CD4-positive, alpha-beta memory T cell (primary cell): ENCODE data around the gene MFAP2. TPM values are rescaled to one million over a fixed set of nuclear protein-coding genes. Genes with fewer than 3 reads are reported as not detected.
"Not testable (repeated sequence)": the region's sequence is repeated elsewhere in the genome, so short reads cannot be mapped to it uniquely, and the experiment has no call there.

Source experiments
- CTCF ChIA-PET: fragments of 350-600 bp; sonication (Branson Sonifier 250); formaldehyde crosslinking; loops from one replicate; lab custom pipeline; 2021; ENCODE audit warnings: inconsistent platforms; ENCODE audit not compliant: partially characterized antibody; lab: Charles Lee
- POLR2A ChIA-PET: fragments of 350-600 bp; sonication (Branson Sonifier 250); formaldehyde crosslinking; loops from one replicate; lab custom pipeline; 2021; ENCODE audit not compliant: partially characterized antibody; lab: Charles Lee
- DNase-seq, 5 donors: peaks; one replicate each; pipeline versions ENCODE4 v3.0.0 to v3.0.0-alpha.2; 2020 to 2022; ENCODE audit warnings: mixed read lengths in 1 of 5
- H3K27ac ChIP-seq: one replicate; pipeline ENCODE4 v1.7.0; 2013; ENCODE audit warnings: low read depth, low read length
- H3K27me3 ChIP-seq: 2 replicates; pipeline ENCODE4 v1.7.0; 2013; ENCODE audit warnings: mild to moderate bottlenecking, low read length, moderate library complexity; ENCODE audit not compliant: insufficient read depth
- H3K36me3 ChIP-seq: 2 replicates; pipeline ENCODE4 v1.7.0; 2013; ENCODE audit warnings: mild to moderate bottlenecking, low read length, moderate library complexity; ENCODE audit not compliant: insufficient read depth
- H3K4me1 ChIP-seq: 2 replicates; pipeline ENCODE4 v1.7.0; 2013; ENCODE audit warnings: mild to moderate bottlenecking, low read length, moderate library complexity; ENCODE audit not compliant: insufficient read depth
- H3K4me3 ChIP-seq, 2 donors: one replicate each; pipeline ENCODE4 v1.7.0; 2013; ENCODE audit warnings: low read length in 2 of 2, mild to moderate bottlenecking in 1 of 2
- H3K9me3 ChIP-seq, 2 donors: one replicate each; pipeline ENCODE4 v1.7.0; 2013; ENCODE audit warnings: low read length in 2 of 2, control low read depth in 1 of 2; ENCODE audit not compliant: control insufficient read depth in 1 of 2
- H3K27ac Mint-ChIP-seq, 7 donors: one replicate each; pipeline ENCODE4 v1.8.0; 2020 to 2021; ENCODE audit warnings: mixed read lengths in 7 of 7, mild to moderate bottlenecking in 6 of 7, inconsistent platforms in 3 of 7, moderate library complexity in 3 of 7
- H3K27me3 Mint-ChIP-seq, 2 donors: one replicate each; pipeline ENCODE4 v1.8.0; 2020 to 2021; ENCODE audit warnings: mixed read lengths in 2 of 2
- H3K36me3 Mint-ChIP-seq, 2 donors: one replicate each; pipeline ENCODE4 v1.8.0; 2020 to 2021; ENCODE audit warnings: mixed read lengths in 2 of 2, inconsistent platforms in 1 of 2, mild to moderate bottlenecking in 1 of 2
- H3K4me1 Mint-ChIP-seq, 4 donors: one replicate each; pipeline ENCODE4 v1.8.0; 2020 to 2021; ENCODE audit warnings: mixed read lengths in 4 of 4, mild to moderate bottlenecking in 1 of 4
- H3K4me3 Mint-ChIP-seq, 8 donors: one replicate each; pipeline ENCODE4 v1.8.0; 2020 to 2021; ENCODE audit warnings: mixed read lengths in 8 of 8, mild to moderate bottlenecking in 7 of 8, moderate library complexity in 6 of 8, inconsistent platforms in 3 of 8
- H3K9me3 Mint-ChIP-seq, 8 donors: one replicate each; pipeline ENCODE4 v1.8.0; 2020 to 2021; ENCODE audit warnings: mixed read lengths in 8 of 8, mild to moderate bottlenecking in 5 of 8, inconsistent platforms in 3 of 8, moderate library complexity in 1 of 8
- intact Hi-C: fragments of 100-400 bp; cut with micrococcal nuclease; formaldehyde crosslinking; loops from one replicate; pipeline ENCODE4 v1.15.1; 2023
- polyA plus RNA-seq, 2 donors: library from polyadenylated mRNA; unstranded; fragments of 300-500 nt; fragmentation: Illumina TruSeq; gene quantifications; one replicate each; pipeline ENCODE4 v1.2.3, GENCODE V29; 2021
- total RNA-seq, 2 experiments: library from RNA; stranded (reverse); gene quantifications; one replicate each; pipeline ENCODE4 v1.2.3, GENCODE V29; 2021

The MFAP2 gene
- total and polyA plus RNA-seq, 4 experiments from 2014 or later: not detected

DNA sequence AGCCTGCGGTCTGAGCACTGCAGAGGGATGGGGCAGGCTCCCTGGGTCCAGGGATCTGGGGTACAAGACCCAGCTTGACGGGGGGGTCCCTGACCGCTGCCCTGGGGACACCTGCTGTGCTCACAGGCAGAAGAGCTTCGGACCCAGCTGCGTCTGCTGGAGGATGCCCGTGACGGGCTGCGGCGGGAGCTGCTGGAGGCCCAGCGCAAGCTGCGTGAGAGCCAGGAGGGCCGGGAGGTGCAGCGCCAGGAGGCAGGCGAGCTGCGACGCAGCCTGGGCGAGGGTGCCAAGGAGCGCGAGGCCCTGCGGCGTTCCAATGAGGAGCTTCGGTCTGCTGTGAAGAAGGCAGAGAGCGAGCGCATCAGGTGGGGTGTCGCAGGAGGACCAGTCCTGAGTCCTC is 25.2 kb downstream of the MFAP2 start:
- Histone ChIP-seq H3K9me3 (no peaks in the 10 kb centered on the region), H3K4me1 (peaks cover 4% of the 10 kb centered on the region), H3K27ac (no peak overlapping the region), H3K27me3 (no peaks in the 10 kb centered on the region), H3K4me3 (no peak overlapping the region), H3K36me3 (no peaks in the 10 kb centered on the region)
- ChIA-PET CTCF (interaction anchor here (1.7 kb wide), 1 partner anchor 90 kb away, joined by 5 read pairs; no protein-coding TSS in a partner anchor), POLR2A (no interaction called here)
- no peaks in the 10 kb centered on the region for H3K27me3 Mint-ChIP-seq
- intact Hi-C loops: no loop called here
- H3K36me3 Mint-ChIP-seq: peaks cover 0 to 5% of the 10 kb centered on the region in 2 donors
- no peak overlapping the region for H3K4me3 Mint-ChIP-seq
- DNase-seq: no peak
- H3K9me3 Mint-ChIP-seq: peaks cover 0 to 2% (median 0%) of the 10 kb centered on the region in 8 donors
- no peak overlapping the region for H3K27ac Mint-ChIP-seq
- H3K4me1 Mint-ChIP-seq: peaks cover 0 to 7% (median 1%) of the 10 kb centered on the region in 4 donors

DNA sequence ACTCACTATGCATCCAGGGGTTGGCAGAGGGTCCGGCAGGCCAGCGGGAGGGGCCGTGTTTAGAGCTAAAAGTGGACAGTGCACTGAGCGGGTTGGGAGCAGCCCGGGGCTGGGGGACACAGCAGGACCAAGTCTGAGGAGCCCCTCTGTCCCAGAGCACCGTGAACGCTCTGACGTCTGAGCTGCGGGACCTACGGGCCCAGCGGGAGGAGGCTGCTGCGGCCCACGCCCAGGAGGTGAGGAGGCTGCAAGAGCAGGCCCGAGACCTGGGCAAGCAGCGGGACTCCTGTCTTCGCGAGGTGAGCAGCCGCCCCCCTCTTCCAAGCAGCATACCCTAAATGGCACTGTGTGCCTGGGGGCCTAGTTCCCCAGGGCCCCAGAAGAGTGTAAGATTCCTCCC is 25.8 kb downstream of the MFAP2 start:
- no peaks in the 10 kb centered on the region for H3K27me3 Mint-ChIP-seq
- no peaks in the 10 kb centered on the region for H3K36me3 ChIP-seq
- ChIA-PET POLR2A (no interaction called here), CTCF (interaction anchor here (1.7 kb wide), 1 partner anchor 91 kb away, joined by 5 read pairs; no protein-coding TSS in a partner anchor)
- H3K4me1 ChIP-seq: peaks cover 3% of the 10 kb centered on the region
- peaks cover 0 to 2% (median 0%) of the 10 kb centered on the region in 8 donors for H3K9me3 Mint-ChIP-seq
- H3K27me3 ChIP-seq: no peaks in the 10 kb centered on the region
- H3K27ac ChIP-seq: no peak overlapping the region
- peak overlapping the region in 1 of 8 donors; percentile 8 for H3K4me3 Mint-ChIP-seq
- no peak for DNase-seq
- H3K27ac Mint-ChIP-seq: no peak overlapping the region
- intact Hi-C loops: no loop called here
- H3K4me1 Mint-ChIP-seq: peaks cover 0 to 4% (median 0%) of the 10 kb centered on the region in 4 donors
- H3K4me3 ChIP-seq: no peak overlapping the region
- no peaks in the 10 kb centered on the region for H3K9me3 ChIP-seq
- peaks cover 0 to 5% of the 10 kb centered on the region in 2 donors for H3K36me3 Mint-ChIP-seq

GRCh38 chr1:16952376-16952775 is 28.0 kb downstream of the MFAP2 start:
- H3K36me3 Mint-ChIP-seq, H3K27ac ChIP-seq, H3K4me1 Mint-ChIP-seq, H3K36me3 ChIP-seq, intact Hi-C loops, H3K4me3 ChIP-seq, H3K4me3 Mint-ChIP-seq, DNase-seq, H3K27me3 Mint-ChIP-seq, H3K9me3 Mint-ChIP-seq, H3K27me3 ChIP-seq, H3K9me3 ChIP-seq, H3K4me1 ChIP-seq: not testable (repeated sequence)
- H3K27ac Mint-ChIP-seq: peak overlapping the region in 1 of 7 donors; percentile 60
- ChIA-PET CTCF (interaction anchor here (0.6 to 7.0 kb wide), 9 partner anchors 8 to 334 kb away, joined by 3 to 75 read pairs (median 4); no protein-coding TSS in a partner anchor), POLR2A (interaction anchor here (1.1 to 1.3 kb wide), 2 partner anchors 8 to 48 kb away, joined by 4 to 8 read pairs; no protein-coding TSS in a partner anchor)

- peaks cover 3 to 12% of the 10 kb centered on the region in 2 donors for H3K36me3 Mint-ChIP-seq
- H3K27ac ChIP-seq, H3K4me1 ChIP-seq, H3K27me3 ChIP-seq, DNase-seq, H3K4me3 Mint-ChIP-seq, POLR2A ChIA-PET, H3K4me3 ChIP-seq, H3K9me3 Mint-ChIP-seq, H3K4me1 Mint-ChIP-seq, H3K9me3 ChIP-seq, H3K27me3 Mint-ChIP-seq, H3K36me3 ChIP-seq, H3K27ac Mint-ChIP-seq, intact Hi-C loops: not testable (repeated sequence)
- CTCF ChIA-PET: interaction anchor here (4.0 to 7.0 kb wide), 3 partner anchors 12 to 328 kb away, joined by 26 to 75 read pairs (median 35); no protein-coding TSS in a partner anchor
Measured at GRCh38 chr1:16949026-16949425, 31.4 kb downstream of the MFAP2 start.

DNA sequence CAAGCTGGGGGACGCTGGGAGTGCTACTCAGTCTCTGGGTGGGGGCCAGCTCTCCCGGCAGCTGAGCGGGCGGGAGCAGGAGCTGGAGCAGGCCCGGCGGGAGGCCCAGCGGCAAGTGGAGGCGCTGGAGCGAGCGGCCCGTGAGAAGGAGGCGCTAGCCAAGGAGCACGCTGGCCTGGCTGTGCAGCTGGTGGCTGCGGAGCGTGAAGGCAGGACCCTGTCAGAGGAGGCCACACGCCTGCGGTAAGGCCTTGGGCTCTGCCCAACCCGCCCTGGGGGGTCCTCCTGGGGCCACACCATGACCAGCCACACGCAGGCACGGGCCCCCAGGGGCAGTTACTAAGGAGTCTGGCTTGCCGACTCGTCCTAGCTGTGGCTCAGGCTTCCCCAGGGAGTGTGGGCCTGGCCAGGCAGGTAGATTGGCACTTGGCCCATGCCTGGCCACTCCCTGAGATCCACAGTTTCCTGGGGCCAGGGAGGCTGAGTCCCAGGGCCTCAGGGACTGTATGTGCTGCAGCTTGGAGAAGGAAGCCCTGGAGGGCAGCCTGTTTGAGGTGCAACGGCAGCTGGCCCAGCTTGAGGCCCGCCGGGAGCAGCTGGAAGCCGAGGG is 32.0 kb downstream of the MFAP2 start:
- H3K36me3 Mint-ChIP-seq: peaks cover 3 to 12% of the 10 kb centered on the region in 2 donors
- H3K4me3 Mint-ChIP-seq, H3K27me3 Mint-ChIP-seq, H3K27me3 ChIP-seq, H3K36me3 ChIP-seq, H3K4me1 Mint-ChIP-seq, H3K9me3 Mint-ChIP-seq, intact Hi-C loops, H3K27ac ChIP-seq, POLR2A ChIA-PET, H3K4me1 ChIP-seq, H3K27ac Mint-ChIP-seq, H3K4me3 ChIP-seq, DNase-seq, H3K9me3 ChIP-seq: not testable (repeated sequence)
- CTCF ChIA-PET: interaction anchor here (4.5 to 7.0 kb wide), 2 partner anchors 12 to 327 kb away, joined by 26 to 75 read pairs; no protein-coding TSS in a partner anchor

- intact Hi-C loops: no loop called here
- Mint-ChIP-seq H3K4me3 (no peak overlapping the region), H3K27me3 (no peaks in the 10 kb centered on the region), H3K4me1 (peaks cover 0 to 3% (median under 1%) of the 10 kb centered on the region in 4 donors), H3K9me3 (no peaks in the 10 kb centered on the region), H3K27ac (no peak overlapping the region), H3K36me3 (peaks cover 9 to 19% of the 10 kb centered on the region in 2 donors)
- POLR2A ChIA-PET: interaction anchor here (0.9 kb wide), 1 partner anchor 14 kb away, joined by 3 read pairs; no protein-coding TSS in a partner anchor
- Histone ChIP-seq H3K36me3 (peaks cover 9% of the 10 kb centered on the region), H3K9me3 (no peaks in the 10 kb centered on the region), H3K4me1 (peaks cover under 1% of the 10 kb centered on the region), H3K27ac (no peak overlapping the region), H3K27me3 (no peaks in the 10 kb centered on the region), H3K4me3 (no peak overlapping the region)
- DNase-seq: no peak
- CTCF ChIA-PET: interaction anchor here (0.8 to 7.0 kb wide), 3 partner anchors 14 to 328 kb away, joined by 3 to 75 read pairs (median 26); no protein-coding TSS in a partner anchor
Measured at GRCh38 chr1:16946646-16947045, 33.8 kb downstream of the MFAP2 start.

DNA sequence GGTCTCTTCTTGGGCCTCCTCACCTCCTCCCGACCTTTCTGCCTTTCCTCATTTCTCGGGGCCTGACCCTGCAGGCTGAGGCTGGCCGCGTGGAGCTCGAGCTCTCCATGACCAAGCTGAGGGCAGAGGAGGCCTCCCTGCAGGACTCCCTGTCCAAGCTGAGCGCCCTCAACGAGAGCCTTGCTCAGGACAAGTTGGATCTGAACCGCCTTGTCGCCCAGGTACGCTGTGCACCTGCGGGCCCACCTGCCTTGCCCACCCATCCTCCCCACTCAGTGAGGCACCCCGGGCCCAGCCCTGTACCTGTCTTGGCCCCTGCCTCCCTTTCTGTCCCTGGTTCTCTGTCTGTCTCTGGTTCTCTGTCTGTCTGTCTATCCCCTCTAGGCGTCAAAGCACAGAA is 34.2 kb downstream of the MFAP2 start:
- H3K9me3 Mint-ChIP-seq, H3K36me3 ChIP-seq, H3K9me3 ChIP-seq, H3K4me1 Mint-ChIP-seq, H3K27ac ChIP-seq, POLR2A ChIA-PET, DNase-seq, H3K27ac Mint-ChIP-seq, H3K27me3 Mint-ChIP-seq, H3K27me3 ChIP-seq, H3K4me1 ChIP-seq, H3K4me3 ChIP-seq, intact Hi-C loops, H3K4me3 Mint-ChIP-seq: not testable (repeated sequence)
- CTCF ChIA-PET: interaction anchor here (4.5 to 7.0 kb wide), 2 partner anchors 14 to 325 kb away, joined by 26 to 75 read pairs; no protein-coding TSS in a partner anchor
- peaks cover 7 to 19% of the 10 kb centered on the region in 2 donors for H3K36me3 Mint-ChIP-seq
